GM12878 (cell line): ENCODE results near the gene CIB2. TPM values are rescaled to one million over a fixed set of nuclear protein-coding genes. Genes with fewer than 3 reads are reported as not detected.

Experiments used
- ATAC-seq: fragments of 200-7000 bp; cut with Tn5 transposase; 3 replicates; pipeline ENCODE4 v1.9.1; 2020; ENCODE audit warnings: mild to moderate bottlenecking, moderate library complexity
- BruUV-seq: library from RNA; stranded (reverse); fragments of 400-500 nt; replicated peaks from 2 replicates; lab custom pipeline; 2021; lab: Mats Ljungman, UMichigan
- CTCF ChIA-PET: fragments of 300-600 bp; sonication (Branson Sonifier 250); formaldehyde crosslinking; extraction: SDS; loops from one replicate; lab custom pipeline; 2021; ENCODE audit warnings: inconsistent platforms; lab: Yijun Ruan, JAX
- POLR2A ChIA-PET: fragments of 350-600 bp; formaldehyde crosslinking; extraction: SDS; loops from one replicate; lab custom pipeline; 2021; ENCODE audit warnings: inconsistent platforms; lab: Charles Lee
- RAD21 ChIA-PET: fragments of 300-600 bp; sonication (Branson Sonifier 250); formaldehyde crosslinking; loops from one replicate; lab custom pipeline; 2023; ENCODE audit warnings: antibody characterized with exemption; ENCODE audit not compliant: unreplicated experiment; lab: Charles Lee
- SMC1A ChIA-PET: fragments of 300-600 bp; sonication (Branson Sonifier 250); formaldehyde crosslinking; loops from one replicate; lab custom pipeline; 2023; ENCODE audit not compliant: unreplicated experiment, uncharacterized antibody; lab: Charles Lee
- DNase-seq: peaks from one replicate; pipeline ENCODE4 v3.0.0-alpha.2; 2011; ENCODE audit warnings: low read depth, low spot score
- FAIRE-seq: peaks from 3 replicates; lab custom pipeline; 2011; peaks lifted over from hg19 to GRCh38; lab: Jason Lieb, UNC
- H2AFZ ChIP-seq: 2 replicates; pipeline ENCODE4 v1.6.0; 2011; ENCODE audit warnings: low read depth, low read length, control low read depth; ENCODE audit not compliant: control insufficient read depth
- H3K27ac ChIP-seq: 2 replicates; pipeline ENCODE4 v1.5.1; 2011; ENCODE audit warnings: control low read depth; ENCODE audit not compliant: control insufficient read depth, insufficient read depth
- H3K27me3 ChIP-seq, 2 experiments: replicated peaks in 1 of 2; 2 replicates each; pipeline versions ENCODE4 v1.6.0 to v1.6.1; 2011; ENCODE audit warnings: low read length in 1 of 2; ENCODE audit not compliant: control insufficient read depth in 2 of 2, insufficient read depth in 2 of 2
- H3K36me3 ChIP-seq, 2 experiments: 2 replicates each; pipeline ENCODE4 v1.5.1; 2011; ENCODE audit warnings: low read length in 1 of 2; ENCODE audit not compliant: control insufficient read depth in 2 of 2, insufficient read depth in 2 of 2
- H3K4me1 ChIP-seq: 2 replicates; pipeline ENCODE4 v1.6.1; 2011; ENCODE audit warnings: mild to moderate bottlenecking, low read length, moderate library complexity, mixed read lengths; ENCODE audit not compliant: control insufficient read depth, insufficient read depth
- H3K4me2 ChIP-seq: 2 replicates; pipeline ENCODE4 v1.6.0; 2011; ENCODE audit warnings: control low read depth; ENCODE audit not compliant: control insufficient read depth, insufficient read depth
- H3K4me3 ChIP-seq: fragments of 200-600 bp; sonication (generic); 2 replicates; pipeline ENCODE4 v1.5.1; 2016
- H3K79me2 ChIP-seq: 2 replicates; pipeline ENCODE4 v1.6.0; 2011; ENCODE audit warnings: low read length; ENCODE audit not compliant: control insufficient read depth, insufficient read depth
- H3K9ac ChIP-seq: 2 replicates; pipeline ENCODE4 v1.8.0; 2011; ENCODE audit warnings: low read length, control low read depth, mixed read lengths; ENCODE audit not compliant: control insufficient read depth, insufficient read depth
- H3K9me3 ChIP-seq: replicated peaks from 3 replicates; pipeline ENCODE4 v1.5.1; 2011; ENCODE audit warnings: mild to moderate bottlenecking, low read length; ENCODE audit not compliant: control insufficient read depth, insufficient read depth
- H4K20me1 ChIP-seq: 2 replicates; pipeline ENCODE4 v1.6.0; 2011; ENCODE audit not compliant: control insufficient read depth, insufficient read depth
- EZH2 ChIP-seq: IDR thresholded peaks from 2 replicates; pipeline ENCODE4 v1.6.1; 2012; ENCODE audit warnings: low read depth, mild to moderate bottlenecking, control low read depth, inconsistent platforms, low read length, borderline replicate concordance; ENCODE audit not compliant: control insufficient read depth
- RCOR1 ChIP-seq: conservative IDR thresholded peaks from 2 replicates; pipeline ENCODE4 v1.6.1; 2012; ENCODE audit warnings: low read depth, low read length, improper control_type of control experiment
- RFX5 ChIP-seq: IDR thresholded peaks from 2 replicates; pipeline ENCODE4 v1.6.1; 2011; ENCODE audit warnings: low read depth, low read length, improper control_type of control experiment
- RUNX3 ChIP-seq: IDR thresholded peaks from 2 replicates; pipeline ENCODE4 v1.6.1; 2012; ENCODE audit warnings: low read length, inconsistent platforms
- SIX5 ChIP-seq: IDR thresholded peaks from 2 replicates; pipeline ENCODE4 v1.6.1; 2011; ENCODE audit warnings: mild to moderate bottlenecking, low read depth, low read length, moderate library complexity; ENCODE audit not compliant: severe bottlenecking
- STAT1 ChIP-seq: fragments of 450-650 bp; conservative IDR thresholded peaks from 2 replicates; pipeline ENCODE4 v1.6.1; 2014; ENCODE audit warnings: antibody characterized with exemption, mild to moderate bottlenecking
- ZNF274 ChIP-seq: IDR thresholded peaks from one replicate; pipeline ENCODE4 v1.8.0; 2011; ENCODE audit not compliant: insufficient read length, insufficient read depth
- WGBS: methylation state at CpG from one replicate; pipeline ENCODE4 v1.1.6; 2016; ENCODE audit warnings: low lambda C conversion rate; ENCODE audit not compliant: insufficient replicate concordance, insufficient coverage; ENCODE audit errors: missing lambda C conversion rate; 5-methylcytosine and 5-hydroxymethylcytosine counted together
- in situ Hi-C: fragments of 300-500 bp; cut with MboI; formaldehyde crosslinking; loops from 9 replicates; pipeline ENCODE4 v1.14.3; 2018; ENCODE audit warnings: mixed read lengths
- intact Hi-C: fragments of 100-400 bp; cut with micrococcal nuclease; formaldehyde crosslinking; loops from one replicate; pipeline ENCODE4 v1.14.2; 2022; ENCODE audit not compliant: unreplicated experiment
- polyA plus RNA-seq, 11 experiments: library from polyadenylated mRNA; depleted of rRNA in 4 of 11; unstranded in 6 of 11; stranded (reverse) in 5 of 11; fragments of >200 nt; fragmentation: Nextera tagmentation in 4 of 11; fragmentation: Illumina TruSeq in 1 of 11; extraction: Ambion mirVana in 4 of 11; extraction: Trizol in 1 of 11; gene quantifications; 1 replicate in 1 of 11; 2 replicates in 10 of 11; pipeline versions ENCODE4 v1.2.1 to v1.2.3, GENCODE V29; 2011 to 2016; ENCODE audit warnings: inconsistent platforms in 2 of 11, missing spikeins in 2 of 11, low read depth in 1 of 11
- total RNA-seq, 4 experiments: library from RNA; depleted of rRNA in 3 of 4; stranded (reverse); fragments of >200 nt in 3 of 4; fragmentation: Illumina TruSeq in 1 of 4; extraction: Trizol in 1 of 4; gene quantifications; 2 replicates each; pipeline versions ENCODE4 v1.2.1 to v1.2.3, GENCODE V29; 2013 to 2021
- TF ChIP-seq, protein P1 (sequence below): fragments of 450-650 bp; conservative IDR thresholded peaks from 2 replicates; pipeline ENCODE4 v1.6.1; 2017; ENCODE audit warnings: mild to moderate bottlenecking, moderate library complexity
- TF ChIP-seq, protein P2 (sequence below): fragments of 450-650 bp; formaldehyde crosslinking; IDR thresholded peaks from 2 replicates; pipeline ENCODE4 v1.4.0; 2020; ENCODE audit warnings: mild to moderate bottlenecking, moderate library complexity
- TF ChIP-seq, protein P3 (sequence below): IDR thresholded peaks from 2 replicates; pipeline ENCODE4 v1.6.1; 2011; ENCODE audit warnings: low read depth, low read length, improper control_type of control experiment, borderline replicate concordance

CIB2 gene
- total and polyA plus RNA-seq, 10 of the 15 experiments (the other 5 are each of a cell fraction or from before 2014, with no cell fraction given): 0.56 to 12.1 (median 7.1) TPM

DNA sequence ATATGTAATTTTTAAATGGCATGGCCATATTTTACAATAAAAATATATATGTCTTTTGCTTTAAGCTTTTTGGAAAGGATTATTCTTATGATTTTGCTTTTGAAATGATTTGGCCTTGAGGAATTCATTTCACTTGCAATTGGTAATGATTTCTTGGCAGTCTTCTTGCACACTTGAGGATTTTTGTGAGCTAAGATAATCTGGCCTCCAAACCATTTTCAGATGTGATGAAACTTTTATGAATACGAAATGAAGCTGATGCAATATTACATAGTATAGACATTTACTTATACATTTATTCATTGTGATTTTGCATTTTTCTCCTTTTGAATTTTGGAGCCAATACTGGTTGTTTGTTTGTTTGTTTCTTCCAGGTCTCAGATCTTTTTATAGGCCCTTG is 45.3 kb downstream of the CIB2 start:
- no peak for TF ChIP-seq RUNX3
- no peak for TF ChIP-seq SIX5
- no peak for TF ChIP-seq RFX5
- TF ChIP-seq ZNF274: no peak
- TF ChIP-seq, all 136 proteins: peak for 0
- H3K27me3 ChIP-seq: no peaks in the 10 kb centered on the region
- no peak overlapping the region for H3K9ac ChIP-seq
- no peak for DNase-seq
- no peaks in the 10 kb centered on the region for H3K36me3 ChIP-seq
- H4K20me1 ChIP-seq: no peaks in the 10 kb centered on the region
- H3K27ac ChIP-seq: no peak overlapping the region
- no peaks in the 10 kb centered on the region for H3K9me3 ChIP-seq
- intact Hi-C loops: no loop called here
- ChIA-PET RAD21 (no interaction called here), POLR2A (no interaction called here), CTCF (interaction anchor here (0.7 to 1.4 kb wide), 2 partner anchors 62 to 80 kb away, joined by 3 to 4 read pairs; no protein-coding TSS in a partner anchor), SMC1A (interaction anchor here (0.9 to 1.4 kb wide), 8 partner anchors 10 to 119 kb away, joined by 3 to 6 read pairs (median 4); no protein-coding TSS in a partner anchor)
- H3K4me2 ChIP-seq: no peak overlapping the region
- ATAC-seq: no peak
- BruUV-seq: no TSS peak
- no peak overlapping the region for H2AFZ ChIP-seq
- peaks cover 16% of the 10 kb centered on the region for H3K4me1 ChIP-seq
- H3K4me3 ChIP-seq: no peak overlapping the region
- 45% methylated on average over 1 of the region's 1 CpG for WGBS
- in situ Hi-C loops: no loop called here
- H3K79me2 ChIP-seq: no peaks in the 10 kb centered on the region
- FAIRE-seq: no peak

DNA sequence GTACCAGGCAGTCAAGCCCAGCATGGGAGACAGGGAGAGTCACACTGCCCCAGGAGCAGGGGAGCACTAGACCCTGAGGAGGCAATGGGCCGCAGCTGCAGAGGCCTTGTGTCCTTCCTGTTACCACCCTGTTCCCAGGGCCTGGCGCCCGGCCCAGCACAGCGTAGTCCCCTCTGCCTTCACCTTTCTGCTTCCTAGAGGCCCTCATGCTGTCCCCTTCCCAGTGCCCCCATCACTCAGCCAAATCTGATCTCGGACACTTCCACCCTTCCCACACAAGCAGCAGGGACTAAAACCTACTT is 46.8 kb downstream of the CIB2 start:
- POLR2A ChIA-PET: interaction anchor here (0.8 to 3.0 kb wide), 3 partner anchors 12 to 33 kb away, joined by 3 to 12 read pairs (median 5); no protein-coding TSS in a partner anchor
- in situ Hi-C loops (no loop called here), intact Hi-C loops (no loop called here)
- FAIRE-seq (no peak), DNase-seq (no peak), ATAC-seq (no peak)
- Histone ChIP-seq H3K4me3 (no peak overlapping the region), H3K27ac (no peak overlapping the region), H3K36me3 (no peaks in the 10 kb centered on the region), H2AFZ (no peak overlapping the region), H3K9ac (no peak overlapping the region), H3K27me3 (no peaks in the 10 kb centered on the region), H3K9me3 (no peaks in the 10 kb centered on the region), H3K4me2 (0 out of 2 replicates have a peak overlapping the region, but pooled peaks have one; percentile 2), H3K79me2 (no peaks in the 10 kb centered on the region), H3K4me1 (peaks cover 16% of the 10 kb centered on the region), H4K20me1 (no peaks in the 10 kb centered on the region)
- no TSS peak for BruUV-seq
- RAD21 ChIA-PET: interaction anchor here (2.2 kb wide), 1 partner anchor 24 kb away, joined by 9 read pairs; no protein-coding TSS in a partner anchor
- SMC1A ChIA-PET: interaction anchor here (0.5 to 3.8 kb wide), 10 partner anchors 11 to 35 kb away, joined by 3 to 13 read pairs (median 4); no protein-coding TSS in a partner anchor
- 100% methylated on average over 5 of the region's 5 CpGs for WGBS
- CTCF ChIA-PET: interaction anchor here (1.1 to 3.1 kb wide), 3 partner anchors 12 to 17 kb away, joined by 4 to 16 read pairs (median 5); no protein-coding TSS in a partner anchor
- TF ChIP-seq RCOR1 (no peak), STAT1 (no peak), EZH2 (no peak)
- TF ChIP-seq, protein P1, sequence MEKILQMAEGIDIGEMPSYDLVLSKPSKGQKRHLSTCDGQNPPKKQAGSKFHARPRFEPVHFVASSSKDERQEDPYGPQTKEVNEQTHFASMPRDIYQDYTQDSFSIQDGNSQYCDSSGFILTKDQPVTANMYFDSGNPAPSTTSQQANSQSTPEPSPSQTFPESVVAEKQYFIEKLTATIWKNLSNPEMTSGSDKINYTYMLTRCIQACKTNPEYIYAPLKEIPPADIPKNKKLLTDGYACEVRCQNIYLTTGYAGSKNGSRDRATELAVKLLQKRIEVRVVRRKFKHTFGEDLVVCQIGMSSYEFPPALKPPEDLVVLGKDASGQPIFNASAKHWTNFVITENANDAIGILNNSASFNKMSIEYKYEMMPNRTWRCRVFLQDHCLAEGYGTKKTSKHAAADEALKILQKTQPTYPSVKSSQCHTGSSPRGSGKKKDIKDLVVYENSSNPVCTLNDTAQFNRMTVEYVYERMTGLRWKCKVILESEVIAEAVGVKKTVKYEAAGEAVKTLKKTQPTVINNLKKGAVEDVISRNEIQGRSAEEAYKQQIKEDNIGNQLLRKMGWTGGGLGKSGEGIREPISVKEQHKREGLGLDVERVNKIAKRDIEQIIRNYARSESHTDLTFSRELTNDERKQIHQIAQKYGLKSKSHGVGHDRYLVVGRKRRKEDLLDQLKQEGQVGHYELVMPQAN: no peak
- TF ChIP-seq, protein P2, sequence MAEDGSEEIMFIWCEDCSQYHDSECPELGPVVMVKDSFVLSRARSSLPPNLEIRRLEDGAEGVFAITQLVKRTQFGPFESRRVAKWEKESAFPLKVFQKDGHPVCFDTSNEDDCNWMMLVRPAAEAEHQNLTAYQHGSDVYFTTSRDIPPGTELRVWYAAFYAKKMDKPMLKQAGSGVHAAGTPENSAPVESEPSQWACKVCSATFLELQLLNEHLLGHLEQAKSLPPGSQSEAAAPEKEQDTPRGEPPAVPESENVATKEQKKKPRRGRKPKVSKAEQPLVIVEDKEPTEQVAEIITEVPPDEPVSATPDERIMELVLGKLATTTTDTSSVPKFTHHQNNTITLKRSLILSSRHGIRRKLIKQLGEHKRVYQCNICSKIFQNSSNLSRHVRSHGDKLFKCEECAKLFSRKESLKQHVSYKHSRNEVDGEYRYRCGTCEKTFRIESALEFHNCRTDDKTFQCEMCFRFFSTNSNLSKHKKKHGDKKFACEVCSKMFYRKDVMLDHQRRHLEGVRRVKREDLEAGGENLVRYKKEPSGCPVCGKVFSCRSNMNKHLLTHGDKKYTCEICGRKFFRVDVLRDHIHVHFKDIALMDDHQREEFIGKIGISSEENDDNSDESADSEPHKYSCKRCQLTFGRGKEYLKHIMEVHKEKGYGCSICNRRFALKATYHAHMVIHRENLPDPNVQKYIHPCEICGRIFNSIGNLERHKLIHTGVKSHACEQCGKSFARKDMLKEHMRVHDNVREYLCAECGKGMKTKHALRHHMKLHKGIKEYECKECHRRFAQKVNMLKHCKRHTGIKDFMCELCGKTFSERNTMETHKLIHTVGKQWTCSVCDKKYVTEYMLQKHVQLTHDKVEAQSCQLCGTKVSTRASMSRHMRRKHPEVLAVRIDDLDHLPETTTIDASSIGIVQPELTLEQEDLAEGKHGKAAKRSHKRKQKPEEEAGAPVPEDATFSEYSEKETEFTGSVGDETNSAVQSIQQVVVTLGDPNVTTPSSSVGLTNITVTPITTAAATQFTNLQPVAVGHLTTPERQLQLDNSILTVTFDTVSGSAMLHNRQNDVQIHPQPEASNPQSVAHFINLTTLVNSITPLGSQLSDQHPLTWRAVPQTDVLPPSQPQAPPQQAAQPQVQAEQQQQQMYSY: no peak
- TF ChIP-seq, protein P3, sequence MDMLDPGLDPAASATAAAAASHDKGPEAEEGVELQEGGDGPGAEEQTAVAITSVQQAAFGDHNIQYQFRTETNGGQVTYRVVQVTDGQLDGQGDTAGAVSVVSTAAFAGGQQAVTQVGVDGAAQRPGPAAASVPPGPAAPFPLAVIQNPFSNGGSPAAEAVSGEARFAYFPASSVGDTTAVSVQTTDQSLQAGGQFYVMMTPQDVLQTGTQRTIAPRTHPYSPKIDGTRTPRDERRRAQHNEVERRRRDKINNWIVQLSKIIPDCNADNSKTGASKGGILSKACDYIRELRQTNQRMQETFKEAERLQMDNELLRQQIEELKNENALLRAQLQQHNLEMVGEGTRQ: no peak
